Inflammatory macrophage treated with lipopolysaccharide for 4 hours (primary cell): ENCODE data around the gene GAGE10.
A peak's percentile ranks its signal among the peaks of the same experiment; 100 is the strongest.
"Not testable (repeated sequence)": the region's sequence is repeated elsewhere in the genome, so short reads cannot be mapped to it uniquely, and the experiment has no call there.

Source experiments
- DNase-seq: peaks from one replicate; pipeline ENCODE4 v3.0.0-alpha.2; 2020

GAGE10 gene

GRCh38 chrX:49276671-49277534, 26.5 kb upstream of the GAGE10 start:
- DNase-seq = no peak

GRCh38 chrX:49277535-49277830, 26.0 kb upstream of the GAGE10 start:
- DNase-seq = no peak

GRCh38 chrX:49278081-49278480, 25.4 kb upstream of the GAGE10 start:
- DNase-seq = no peak

- DNase-seq = no peak
Measured at GRCh38 chrX:49282647-49283011, 20.8 kb upstream of the GAGE10 start.

GRCh38 chrX:49284212-49284611, 19.2 kb upstream of the GAGE10 start:
- no peak for DNase-seq

GRCh38 chrX:49286136-49286535, 17.3 kb upstream of the GAGE10 start:
- no peak for DNase-seq

GRCh38 chrX:49286581-49286980, 16.9 kb upstream of the GAGE10 start:
- DNase-seq = no peak

- DNase-seq = no peak
Measured at GRCh38 chrX:49287665-49288064, 15.8 kb upstream of the GAGE10 start.

GRCh38 chrX:49290215-49290614, 13.2 kb upstream of the GAGE10 start:
- no peak for DNase-seq

GRCh38 chrX:49291615-49292337, 11.7 kb upstream of the GAGE10 start:
- peak; percentile 44 for DNase-seq

- DNase-seq = no peak
Measured at GRCh38 chrX:49292400-49293362, 10.8 kb upstream of the GAGE10 start.

- DNase-seq = not testable (repeated sequence)
Measured at GRCh38 chrX:49299293-49299692, 4.2 kb upstream of the GAGE10 start.

- DNase-seq = no peak
Measured at GRCh38 chrX:49300703-49301102, 2.7 kb upstream of the GAGE10 start.

- peak; percentile 1 for DNase-seq
Measured at GRCh38 chrX:49307775-49308174, 4.3 kb downstream of the GAGE10 start.

GRCh38 chrX:49308604-49309269, 5.3 kb downstream of the GAGE10 start:
- peak; percentile 80 for DNase-seq

- peak; percentile 48 for DNase-seq
Measured at GRCh38 chrX:49309401-49309981, 6.0 kb downstream of the GAGE10 start.

GRCh38 chrX:49310371-49310770, 6.9 kb downstream of the GAGE10 start:
- DNase-seq = no peak

- DNase-seq = peak; percentile 78
Measured at GRCh38 chrX:49312176-49312575, 8.7 kb downstream of the GAGE10 start.

GRCh38 chrX:49316085-49316484, 12.6 kb downstream of the GAGE10 start:
- no peak for DNase-seq

GRCh38 chrX:49321737-49322136, 18.3 kb downstream of the GAGE10 start, which contains the start of gene GAGE12J:
GAGE12J (plus strand) TSS chrX:49322037; CDS start chrX:49323194, 1,157 bp downstream.
- not testable (repeated sequence) for DNase-seq

- DNase-seq = not testable (repeated sequence)
Measured at GRCh38 chrX:49322266-49322665, 18.8 kb downstream of the GAGE10 start.

GRCh38 chrX:49323735-49324134, 20.3 kb downstream of the GAGE10 start:
- not testable (repeated sequence) for DNase-seq
